Osteocyte (in vitro differentiated cells): ENCODE results near the gene ACSBG1. TPM values are rescaled to one million over a fixed set of nuclear protein-coding genes. Genes with fewer than 3 reads are reported as not detected.

Source experiments
- DNase-seq: peaks from one replicate; pipeline ENCODE4 v3.0.0; 2021; ENCODE audit warnings: mixed read lengths; ENCODE audit not compliant: unreplicated experiment; ENCODE audit errors: extremely low spot score
- H3K27ac Mint-ChIP-seq: one replicate; pipeline ENCODE4 v1.8.0; 2021; ENCODE audit warnings: mild to moderate bottlenecking, mixed read lengths; ENCODE audit not compliant: unreplicated experiment
- H3K27me3 Mint-ChIP-seq: one replicate; pipeline ENCODE4 v1.8.0; 2021; ENCODE audit warnings: mixed read lengths; ENCODE audit not compliant: unreplicated experiment
- H3K36me3 Mint-ChIP-seq: one replicate; pipeline ENCODE4 v1.8.0; 2021; ENCODE audit warnings: mixed read lengths; ENCODE audit not compliant: unreplicated experiment
- H3K4me1 Mint-ChIP-seq: one replicate; pipeline ENCODE4 v1.8.0; 2021; ENCODE audit warnings: mixed read lengths; ENCODE audit not compliant: unreplicated experiment
- H3K4me3 Mint-ChIP-seq: one replicate; pipeline ENCODE4 v1.8.0; 2021; ENCODE audit warnings: mild to moderate bottlenecking, moderate library complexity, mixed read lengths; ENCODE audit not compliant: unreplicated experiment
- H3K9me3 Mint-ChIP-seq: one replicate; pipeline ENCODE4 v1.8.0; 2021; ENCODE audit warnings: mixed read lengths; ENCODE audit not compliant: unreplicated experiment
- total RNA-seq: library from RNA; stranded (reverse); gene quantifications from 2 replicates; pipeline ENCODE4 v1.2.1, GENCODE V29; 2021
- TF ChIP-seq, protein P1 (sequence below): fragments of 200-600 bp; sonication (generic); IDR thresholded peaks from 2 replicates; pipeline ENCODE4 v1.5.0; 2021; ENCODE audit warnings: antibody characterized with exemption, mild to moderate bottlenecking, moderate library complexity

Gene ACSBG1
- total RNA-seq, 1 donor from 2014 or later, result not detected

DNA sequence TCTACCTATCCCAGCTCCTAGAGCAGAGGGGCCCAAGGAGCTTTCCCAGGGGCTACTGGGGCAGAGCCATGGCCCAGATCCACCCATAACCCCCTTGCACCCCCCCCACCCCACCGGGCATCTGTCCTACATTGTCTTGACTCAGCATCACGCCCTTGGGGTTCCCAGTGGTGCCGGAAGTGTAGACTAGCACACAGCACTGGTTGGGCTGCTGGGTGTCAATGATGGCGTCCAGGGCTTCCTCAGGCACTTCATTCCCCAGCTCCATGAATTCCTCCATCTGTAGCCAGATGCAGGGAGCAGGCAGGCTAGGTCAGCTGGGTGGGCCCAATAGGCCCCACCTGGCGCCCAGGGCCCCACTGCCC lies 52.0 kb downstream of the ACSBG1 start:
- no peaks in the 10 kb centered on the region for H3K9me3 Mint-ChIP-seq
- no peaks in the 10 kb centered on the region for H3K4me1 Mint-ChIP-seq
- TF ChIP-seq, protein P1, sequence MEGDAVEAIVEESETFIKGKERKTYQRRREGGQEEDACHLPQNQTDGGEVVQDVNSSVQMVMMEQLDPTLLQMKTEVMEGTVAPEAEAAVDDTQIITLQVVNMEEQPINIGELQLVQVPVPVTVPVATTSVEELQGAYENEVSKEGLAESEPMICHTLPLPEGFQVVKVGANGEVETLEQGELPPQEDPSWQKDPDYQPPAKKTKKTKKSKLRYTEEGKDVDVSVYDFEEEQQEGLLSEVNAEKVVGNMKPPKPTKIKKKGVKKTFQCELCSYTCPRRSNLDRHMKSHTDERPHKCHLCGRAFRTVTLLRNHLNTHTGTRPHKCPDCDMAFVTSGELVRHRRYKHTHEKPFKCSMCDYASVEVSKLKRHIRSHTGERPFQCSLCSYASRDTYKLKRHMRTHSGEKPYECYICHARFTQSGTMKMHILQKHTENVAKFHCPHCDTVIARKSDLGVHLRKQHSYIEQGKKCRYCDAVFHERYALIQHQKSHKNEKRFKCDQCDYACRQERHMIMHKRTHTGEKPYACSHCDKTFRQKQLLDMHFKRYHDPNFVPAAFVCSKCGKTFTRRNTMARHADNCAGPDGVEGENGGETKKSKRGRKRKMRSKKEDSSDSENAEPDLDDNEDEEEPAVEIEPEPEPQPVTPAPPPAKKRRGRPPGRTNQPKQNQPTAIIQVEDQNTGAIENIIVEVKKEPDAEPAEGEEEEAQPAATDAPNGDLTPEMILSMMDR, result no peak
- H3K27ac Mint-ChIP-seq, result no peak overlapping the region
- H3K4me3 Mint-ChIP-seq, result no peak overlapping the region
- DNase-seq, result peak; percentile 49
- peaks cover 16% of the 10 kb centered on the region for H3K27me3 Mint-ChIP-seq
- H3K36me3 Mint-ChIP-seq, result no peaks in the 10 kb centered on the region

DNA sequence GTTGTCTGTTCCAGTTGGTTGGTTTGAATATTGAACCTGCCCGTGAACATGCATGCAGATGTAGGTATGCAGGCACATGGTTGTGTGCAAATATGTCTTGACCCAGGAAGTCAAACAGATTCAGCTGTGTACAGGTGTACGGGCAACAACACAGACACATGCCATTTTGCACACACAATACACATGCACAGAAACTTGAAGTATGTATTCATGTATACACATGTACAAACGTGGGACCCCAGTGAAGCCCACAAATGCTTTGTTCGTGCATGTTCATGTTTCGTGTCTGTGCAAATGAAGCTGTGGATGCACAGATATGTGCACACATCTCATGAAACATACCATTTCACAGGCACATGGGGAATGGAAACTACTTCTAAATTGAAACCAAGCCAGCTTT lies 54.5 kb downstream of the ACSBG1 start:
- Mint-ChIP-seq H3K27me3 (peaks cover 6% of the 10 kb centered on the region), H3K36me3 (no peaks in the 10 kb centered on the region), H3K9me3 (no peaks in the 10 kb centered on the region), H3K27ac (no peak overlapping the region), H3K4me3 (no peak overlapping the region), H3K4me1 (no peaks in the 10 kb centered on the region)
- peak; percentile 64 for DNase-seq
- TF ChIP-seq, protein P1, result no peak

DNA sequence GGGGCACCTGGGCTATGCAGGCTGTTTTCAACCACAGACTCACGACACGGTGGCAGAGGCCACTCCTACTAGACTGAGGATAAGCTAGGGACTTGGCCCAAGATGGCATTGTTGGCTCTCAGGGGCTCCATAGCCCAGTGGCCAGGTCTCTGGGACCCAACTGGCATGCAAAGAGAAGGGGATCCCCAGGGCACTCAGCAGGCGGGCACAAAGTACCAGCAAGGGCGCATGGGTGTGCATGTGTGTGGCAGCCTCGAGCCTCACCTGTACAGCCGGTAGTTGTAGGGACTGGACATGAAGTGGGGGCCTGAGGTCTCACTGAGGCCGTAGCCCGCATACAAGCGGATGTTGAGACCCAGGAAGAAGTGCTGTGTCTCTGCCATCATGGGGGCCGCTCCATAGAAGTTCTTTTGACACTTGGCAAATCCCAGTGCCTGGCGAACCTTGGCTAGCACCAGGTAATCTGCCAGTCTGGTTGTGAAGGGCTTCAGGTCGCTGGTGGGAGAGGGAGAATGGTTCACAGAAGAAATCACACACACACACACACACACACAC lies 55.0 kb downstream of the ACSBG1 start:
- H3K27me3 Mint-ChIP-seq, result peaks cover 2% of the 10 kb centered on the region
- TF ChIP-seq, protein P1, result no peak
- no peaks in the 10 kb centered on the region for H3K9me3 Mint-ChIP-seq
- no peaks in the 10 kb centered on the region for H3K4me1 Mint-ChIP-seq
- H3K4me3 Mint-ChIP-seq, result no peak overlapping the region
- peak; percentile 77 for DNase-seq
- H3K27ac Mint-ChIP-seq, result no peak overlapping the region
- H3K36me3 Mint-ChIP-seq, result no peaks in the 10 kb centered on the region

- no peak overlapping the region for H3K27ac Mint-ChIP-seq
- TF ChIP-seq, protein P1, result no peak
- H3K9me3 Mint-ChIP-seq, result no peaks in the 10 kb centered on the region
- no peak for DNase-seq
- H3K4me3 Mint-ChIP-seq, result no peak overlapping the region
- H3K36me3 Mint-ChIP-seq, result peaks cover 2% of the 10 kb centered on the region
- H3K27me3 Mint-ChIP-seq, result peaks cover 2% of the 10 kb centered on the region
- H3K4me1 Mint-ChIP-seq, result no peaks in the 10 kb centered on the region
Observed at GRCh38 chr15:78178064-78178463, 56.3 kb downstream of the ACSBG1 start.

GRCh38 chr15:78177447-78177873 lies 56.9 kb downstream of the ACSBG1 start:
- H3K27ac Mint-ChIP-seq, result no peak overlapping the region
- no peak overlapping the region for H3K4me3 Mint-ChIP-seq
- no peaks in the 10 kb centered on the region for H3K4me1 Mint-ChIP-seq
- TF ChIP-seq, protein P1, result peak; percentile 75
- peaks cover 6% of the 10 kb centered on the region for H3K36me3 Mint-ChIP-seq
- no peaks in the 10 kb centered on the region for H3K9me3 Mint-ChIP-seq
- peaks cover 2% of the 10 kb centered on the region for H3K27me3 Mint-ChIP-seq
- DNase-seq, result no peak
